Thoracic aorta (tissue), 2 donors: ENCODE results near the gene FREM3. TPM values are rescaled to one million over a fixed set of nuclear protein-coding genes. Genes with fewer than 3 reads are reported as not detected.

Experiments
- ATAC-seq: fragments of 150-250 bp; one replicate; pipeline ENCODE4 v1.8.0; 2017; ENCODE audit warnings: low read depth; ENCODE audit not compliant: insufficient number of reproducible peaks, low FRiP score
- DNase-seq: peaks from one replicate; pipeline ENCODE4 v3.0.0-alpha.2; 2020; ENCODE audit warnings: low spot score
- H3K27ac ChIP-seq, 2 donors: fragments of 200-600 bp; sonication (generic); 1 replicate in 1 of 2; 2 replicates in 1 of 2; pipeline ENCODE4 v1.5.1; 2016; ENCODE audit warnings: mild to moderate bottlenecking in 2 of 2, moderate library complexity in 2 of 2
- H3K27me3 ChIP-seq: fragments of 200-600 bp; sonication (generic); replicated peaks from 2 replicates; pipeline ENCODE4 v1.6.0; 2016; ENCODE audit warnings: mild to moderate bottlenecking; ENCODE audit not compliant: insufficient read depth
- H3K36me3 ChIP-seq: fragments of 200-600 bp; sonication (generic); one replicate; pipeline ENCODE4 v1.5.1; 2016
- H3K4me1 ChIP-seq, 2 donors: fragments of 200-600 bp; sonication (generic); 1 replicate in 1 of 2; 2 replicates in 1 of 2; pipeline versions ENCODE4 v1.5.1 to v1.6.0; 2016; ENCODE audit warnings: low read depth in 2 of 2, mild to moderate bottlenecking in 1 of 2; ENCODE audit not compliant: control insufficient read depth in 1 of 2
- H3K4me3 ChIP-seq: fragments of 200-600 bp; sonication (generic); 2 replicates; pipeline ENCODE4 v1.5.1; 2016; ENCODE audit warnings: mild to moderate bottlenecking
- H3K9me3 ChIP-seq: fragments of 200-600 bp; sonication (generic); 2 replicates; pipeline ENCODE4 v1.5.1; 2016
- CTCF ChIP-seq: fragments of 200-600 bp; sonication (generic); IDR thresholded peaks from one replicate; pipeline ENCODE4 v1.5.1; 2019; ENCODE audit warnings: antibody characterized with exemption
- total RNA-seq, 2 donors: library from RNA; depleted of rRNA; stranded (reverse); fragments of >200 nt; gene quantifications; one replicate each; pipeline versions ENCODE4 v1.1.0 to v1.2.3, GENCODE V29; 2016

Gene FREM3
- total RNA-seq, 2 donors from 2014 or later = 0.14 TPM

GRCh38 chr4:143586080-143586479, 114.4 kb downstream of the FREM3 start:
- no peaks in the 10 kb centered on the region for H3K36me3 ChIP-seq
- ATAC-seq = peak; percentile 28
- no peaks in the 10 kb centered on the region for H3K27me3 ChIP-seq
- no peak overlapping the region for H3K4me3 ChIP-seq
- H3K9me3 ChIP-seq = peaks cover 7% of the 10 kb centered on the region
- no peak for TF ChIP-seq CTCF
- H3K4me1 ChIP-seq = peaks cover 0 to 6% of the 10 kb centered on the region in 2 donors
- no peak for DNase-seq
- H3K27ac ChIP-seq = peak overlapping the region in 1 of 2 donors; percentile 61

- H3K4me3 ChIP-seq = no peak overlapping the region
- no peaks in the 10 kb centered on the region for H3K36me3 ChIP-seq
- peaks cover 7% of the 10 kb centered on the region for H3K9me3 ChIP-seq
- TF ChIP-seq CTCF = no peak
- peaks cover 0 to 6% of the 10 kb centered on the region in 2 donors for H3K4me1 ChIP-seq
- ATAC-seq (no peak), DNase-seq (no peak)
- H3K27me3 ChIP-seq = no peaks in the 10 kb centered on the region
- peak overlapping the region; percentile 23 to 61 for H3K27ac ChIP-seq
These were observed 114.9 kb downstream of the FREM3 start for GRCh38 chr4:143585548-143585947.

- no peak for TF ChIP-seq CTCF
- no peaks in the 10 kb centered on the region for H3K36me3 ChIP-seq
- H3K27ac ChIP-seq = no peak overlapping the region
- ATAC-seq = no peak
- no peak overlapping the region for H3K4me3 ChIP-seq
- H3K4me1 ChIP-seq = peaks cover 0 to 2% of the 10 kb centered on the region in 2 donors
- DNase-seq = no peak
- H3K27me3 ChIP-seq = no peaks in the 10 kb centered on the region
- peaks cover 7% of the 10 kb centered on the region for H3K9me3 ChIP-seq
These were observed 119.0 kb downstream of the FREM3 start for GRCh38 chr4:143581331-143581946.

GRCh38 chr4:143575331-143575730, 125.1 kb downstream of the FREM3 start:
- no peak overlapping the region for H3K27ac ChIP-seq
- H3K36me3 ChIP-seq = no peaks in the 10 kb centered on the region
- ATAC-seq = no peak
- H3K4me3 ChIP-seq = no peak overlapping the region
- no peaks in the 10 kb centered on the region for H3K9me3 ChIP-seq
- no peak for TF ChIP-seq CTCF
- H3K4me1 ChIP-seq = no peaks in the 10 kb centered on the region
- H3K27me3 ChIP-seq = no peaks in the 10 kb centered on the region
- no peak for DNase-seq

GRCh38 chr4:143564472-143564871, 136.0 kb downstream of the FREM3 start:
- Histone ChIP-seq H3K27me3 (no peaks in the 10 kb centered on the region), H3K9me3 (no peaks in the 10 kb centered on the region), H3K4me3 (no peak overlapping the region), H3K27ac (no peak overlapping the region), H3K4me1 (peaks cover 0 to 9% of the 10 kb centered on the region in 2 donors), H3K36me3 (no peaks in the 10 kb centered on the region)
- no peak for TF ChIP-seq CTCF
- DNase-seq = no peak
- ATAC-seq = no peak
